Testis (tissue), 2 donors: Measurements from ENCODE around the gene ARMC6.

Source experiments
- POLR2A ChIP-seq: fragments of 450-650 bp; IDR thresholded peaks from one replicate; pipeline ENCODE4 v1.6.1; 2017; ENCODE audit warnings: antibody characterized with exemption, mild to moderate bottlenecking, moderate library complexity
- TF ChIP-seq, protein P1 (sequence below), 3 experiments: fragments of 450-650 bp in 2 of 3; fragments of 200-600 bp in 1 of 3; sonication (generic) in 1 of 3; IDR thresholded peaks; one replicate each; pipeline ENCODE4 v1.5.1; 2016 to 2019; ENCODE audit warnings: antibody characterized with exemption in 3 of 3, mild to moderate bottlenecking in 2 of 3, moderate library complexity in 1 of 3

DNA sequence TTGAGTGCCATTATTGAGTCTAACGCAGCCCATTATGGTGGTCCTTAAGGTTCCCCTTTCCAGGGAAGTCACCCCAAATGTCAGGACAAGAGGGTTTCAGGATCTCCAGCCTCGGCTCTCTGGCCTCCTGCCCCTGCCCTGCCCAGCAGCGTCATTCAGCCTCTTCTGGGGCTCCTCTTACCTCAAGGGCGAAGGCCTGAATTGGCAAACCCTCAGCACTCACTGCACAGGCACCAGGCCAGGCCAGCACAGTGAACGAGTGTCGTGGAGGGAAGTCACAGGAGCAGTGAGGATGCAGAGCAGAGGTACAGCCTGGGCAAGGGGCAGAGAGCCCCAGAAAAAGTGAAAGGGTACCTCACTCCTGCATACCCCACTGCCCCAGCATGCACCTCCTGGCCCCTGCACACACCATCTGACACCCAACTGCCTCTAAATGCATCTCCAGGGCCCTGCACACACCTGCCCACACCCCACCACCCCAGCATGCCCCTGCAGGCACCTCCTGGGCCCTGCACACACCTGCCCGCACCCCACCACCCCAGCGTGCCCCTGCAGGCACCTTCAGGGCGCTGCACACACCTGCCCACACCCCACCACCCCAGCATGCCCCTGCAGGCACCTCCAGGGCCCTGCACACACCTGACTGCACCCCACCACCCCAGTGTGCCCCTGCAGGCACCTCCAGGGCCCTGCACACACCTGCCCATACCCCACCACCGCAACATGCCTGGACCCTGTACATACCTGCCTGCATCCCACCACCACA, 50.2 kb downstream of the ARMC6 start:
- no peak for TF ChIP-seq POLR2A
- TF ChIP-seq, protein P1, sequence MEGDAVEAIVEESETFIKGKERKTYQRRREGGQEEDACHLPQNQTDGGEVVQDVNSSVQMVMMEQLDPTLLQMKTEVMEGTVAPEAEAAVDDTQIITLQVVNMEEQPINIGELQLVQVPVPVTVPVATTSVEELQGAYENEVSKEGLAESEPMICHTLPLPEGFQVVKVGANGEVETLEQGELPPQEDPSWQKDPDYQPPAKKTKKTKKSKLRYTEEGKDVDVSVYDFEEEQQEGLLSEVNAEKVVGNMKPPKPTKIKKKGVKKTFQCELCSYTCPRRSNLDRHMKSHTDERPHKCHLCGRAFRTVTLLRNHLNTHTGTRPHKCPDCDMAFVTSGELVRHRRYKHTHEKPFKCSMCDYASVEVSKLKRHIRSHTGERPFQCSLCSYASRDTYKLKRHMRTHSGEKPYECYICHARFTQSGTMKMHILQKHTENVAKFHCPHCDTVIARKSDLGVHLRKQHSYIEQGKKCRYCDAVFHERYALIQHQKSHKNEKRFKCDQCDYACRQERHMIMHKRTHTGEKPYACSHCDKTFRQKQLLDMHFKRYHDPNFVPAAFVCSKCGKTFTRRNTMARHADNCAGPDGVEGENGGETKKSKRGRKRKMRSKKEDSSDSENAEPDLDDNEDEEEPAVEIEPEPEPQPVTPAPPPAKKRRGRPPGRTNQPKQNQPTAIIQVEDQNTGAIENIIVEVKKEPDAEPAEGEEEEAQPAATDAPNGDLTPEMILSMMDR (IDR thresholded peaks at IDR 0.05) = no peak
